K562 (cell line): Measurements from ENCODE around the gene MADD.

Experiments used
- BRCA1 ChIP-seq, 2 experiments: fragments of 450-650 bp in 1 of 2; sonication (generic) in 1 of 2; formaldehyde crosslinking in 1 of 2; IDR thresholded peaks; 2 replicates each; pipeline versions ENCODE4 v1.5.0 to v1.6.1; 2017 to 2020; ENCODE audit warnings: mild to moderate bottlenecking in 1 of 2, missing genetic modification reagents in 1 of 2
- CAMTA2 ChIP-seq: fragments of 250-450 bp; sonication (Bioruptor Pico); conservative IDR thresholded peaks from 2 replicates; pipeline ENCODE4 v1.5.1; 2022
- EGR1 ChIP-seq: fragments of 450-650 bp; conservative IDR thresholded peaks from 2 replicates; pipeline ENCODE4 v1.6.1; 2017; ENCODE audit warnings: mild to moderate bottlenecking
- EZH2 ChIP-seq: IDR thresholded peaks from 2 replicates; pipeline ENCODE4 v1.6.1; 2012; ENCODE audit warnings: low read depth, mild to moderate bottlenecking, inconsistent platforms, low read length, borderline replicate concordance
- FOXA1 ChIP-seq: fragments of 450-650 bp; IDR thresholded peaks from 2 replicates; pipeline ENCODE4 v1.6.1; 2016; ENCODE audit warnings: mild to moderate bottlenecking, borderline replicate concordance
- HCFC1 ChIP-seq: IDR thresholded peaks from 2 replicates; pipeline ENCODE4 v1.6.1; 2012; ENCODE audit warnings: low read depth, low read length, improper control_type of control experiment
- MYNN ChIP-seq, 2 experiments: sonication (generic); formaldehyde crosslinking in 1 of 2; IDR thresholded peaks; 2 replicates each; pipeline versions ENCODE4 v1.5.0 to v1.6.1; 2016 to 2020; ENCODE audit warnings: antibody characterized with exemption in 1 of 2, missing genetic modification reagents in 1 of 2
- NFE2 ChIP-seq: IDR thresholded peaks from 2 replicates; pipeline ENCODE4 v1.6.1; 2014; ENCODE audit warnings: antibody characterized with exemption, low read depth
- ZNF140 ChIP-seq: fragments of 250-450 bp; sonication (Bioruptor Pico); IDR thresholded peaks from 2 replicates; pipeline ENCODE4 v1.8.0; 2021; ENCODE audit warnings: moderate library complexity, mild to moderate bottlenecking, inconsistent platforms
- TF ChIP-seq, protein P1 (sequence below), 2 experiments: fragments of 450-650 bp in 1 of 2; IDR thresholded peaks; 2 replicates each; pipeline ENCODE4 v1.6.1; 2011 to 2017; ENCODE audit warnings: low read depth in 2 of 2, antibody characterized with exemption in 1 of 2, borderline replicate concordance in 1 of 2, low read length in 1 of 2, mild to moderate bottlenecking in 1 of 2, mixed read lengths in 1 of 2; ENCODE audit not compliant: control insufficient read depth in 1 of 2
- TF ChIP-seq, protein P2 (sequence below): sonication (generic); formaldehyde crosslinking; IDR thresholded peaks from 2 replicates; pipeline ENCODE4 v1.8.0; 2022; ENCODE audit warnings: missing genetic modification reagents, mild to moderate bottlenecking, borderline replicate concordance
- TF ChIP-seq, protein P3 (sequence below), 3 experiments: IDR thresholded peaks in 2 of 3; conservative IDR thresholded peaks in 1 of 3; 2 replicates each; pipeline ENCODE4 v1.5.1; 2011 to 2012; ENCODE audit warnings: low read length in 3 of 3, mild to moderate bottlenecking in 3 of 3, control low read depth in 2 of 3, improper control_type of control experiment in 1 of 3, inconsistent platforms in 1 of 3, low read depth in 1 of 3, mixed read lengths in 1 of 3, moderate library complexity in 1 of 3; ENCODE audit not compliant: insufficient read depth in 2 of 3

DNA sequence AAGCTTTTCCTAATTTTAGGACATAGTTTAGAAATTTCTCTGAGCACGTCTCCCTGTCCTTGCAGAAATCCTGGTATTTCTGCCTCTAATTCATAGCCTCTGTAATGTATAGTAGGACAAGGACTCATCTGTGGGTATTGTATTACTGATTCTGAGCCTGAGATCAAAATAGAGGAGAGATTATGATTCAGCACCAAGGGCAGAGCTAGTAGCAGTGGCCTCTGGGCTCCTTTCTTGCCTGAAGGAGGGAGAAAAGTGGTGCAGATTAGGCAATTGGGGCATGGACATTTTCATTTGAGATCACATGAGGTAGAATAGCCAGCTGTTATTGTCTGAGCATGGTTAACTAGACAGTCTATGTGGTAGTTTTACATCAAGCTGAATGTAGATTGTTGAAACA is 2.8 kb downstream of the MADD start:
- TF ChIP-seq, protein P1, sequence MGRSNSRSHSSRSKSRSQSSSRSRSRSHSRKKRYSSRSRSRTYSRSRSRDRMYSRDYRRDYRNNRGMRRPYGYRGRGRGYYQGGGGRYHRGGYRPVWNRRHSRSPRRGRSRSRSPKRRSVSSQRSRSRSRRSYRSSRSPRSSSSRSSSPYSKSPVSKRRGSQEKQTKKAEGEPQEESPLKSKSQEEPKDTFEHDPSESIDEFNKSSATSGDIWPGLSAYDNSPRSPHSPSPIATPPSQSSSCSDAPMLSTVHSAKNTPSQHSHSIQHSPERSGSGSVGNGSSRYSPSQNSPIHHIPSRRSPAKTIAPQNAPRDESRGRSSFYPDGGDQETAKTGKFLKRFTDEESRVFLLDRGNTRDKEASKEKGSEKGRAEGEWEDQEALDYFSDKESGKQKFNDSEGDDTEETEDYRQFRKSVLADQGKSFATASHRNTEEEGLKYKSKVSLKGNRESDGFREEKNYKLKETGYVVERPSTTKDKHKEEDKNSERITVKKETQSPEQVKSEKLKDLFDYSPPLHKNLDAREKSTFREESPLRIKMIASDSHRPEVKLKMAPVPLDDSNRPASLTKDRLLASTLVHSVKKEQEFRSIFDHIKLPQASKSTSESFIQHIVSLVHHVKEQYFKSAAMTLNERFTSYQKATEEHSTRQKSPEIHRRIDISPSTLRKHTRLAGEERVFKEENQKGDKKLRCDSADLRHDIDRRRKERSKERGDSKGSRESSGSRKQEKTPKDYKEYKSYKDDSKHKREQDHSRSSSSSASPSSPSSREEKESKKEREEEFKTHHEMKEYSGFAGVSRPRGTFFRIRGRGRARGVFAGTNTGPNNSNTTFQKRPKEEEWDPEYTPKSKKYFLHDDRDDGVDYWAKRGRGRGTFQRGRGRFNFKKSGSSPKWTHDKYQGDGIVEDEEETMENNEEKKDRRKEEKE (IDR thresholded peaks at IDR 0.05; ENCODE audit: borderline replicate concordance in 1 of 2, control insufficient read depth in 1 of 2, low read depth in 2 of 2, low read length in 1 of 2): no peak
- TF ChIP-seq ZNF140 (CRISPR knock-in tag) (no peak), NFE2 (no peak), BRCA1 (IDR thresholded peaks at IDR 0.05) (no peak), BRCA1 (CRISPR knock-in tag; IDR thresholded peaks at IDR 0.05) (no peak), EZH2 (no peak), HCFC1 (no peak), EGR1 (no peak), CAMTA2 (CRISPR knock-in tag) (no peak), FOXA1 (no peak), MYNN (IDR thresholded peaks at IDR 0.05) (no peak), MYNN (CRISPR knock-in tag; IDR thresholded peaks at IDR 0.05) (no peak)
- TF ChIP-seq, protein P2, sequence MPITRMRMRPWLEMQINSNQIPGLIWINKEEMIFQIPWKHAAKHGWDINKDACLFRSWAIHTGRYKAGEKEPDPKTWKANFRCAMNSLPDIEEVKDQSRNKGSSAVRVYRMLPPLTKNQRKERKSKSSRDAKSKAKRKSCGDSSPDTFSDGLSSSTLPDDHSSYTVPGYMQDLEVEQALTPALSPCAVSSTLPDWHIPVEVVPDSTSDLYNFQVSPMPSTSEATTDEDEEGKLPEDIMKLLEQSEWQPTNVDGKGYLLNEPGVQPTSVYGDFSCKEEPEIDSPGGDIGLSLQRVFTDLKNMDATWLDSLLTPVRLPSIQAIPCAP (CRISPR knock-in tag): no peak
- TF ChIP-seq, protein P3, sequence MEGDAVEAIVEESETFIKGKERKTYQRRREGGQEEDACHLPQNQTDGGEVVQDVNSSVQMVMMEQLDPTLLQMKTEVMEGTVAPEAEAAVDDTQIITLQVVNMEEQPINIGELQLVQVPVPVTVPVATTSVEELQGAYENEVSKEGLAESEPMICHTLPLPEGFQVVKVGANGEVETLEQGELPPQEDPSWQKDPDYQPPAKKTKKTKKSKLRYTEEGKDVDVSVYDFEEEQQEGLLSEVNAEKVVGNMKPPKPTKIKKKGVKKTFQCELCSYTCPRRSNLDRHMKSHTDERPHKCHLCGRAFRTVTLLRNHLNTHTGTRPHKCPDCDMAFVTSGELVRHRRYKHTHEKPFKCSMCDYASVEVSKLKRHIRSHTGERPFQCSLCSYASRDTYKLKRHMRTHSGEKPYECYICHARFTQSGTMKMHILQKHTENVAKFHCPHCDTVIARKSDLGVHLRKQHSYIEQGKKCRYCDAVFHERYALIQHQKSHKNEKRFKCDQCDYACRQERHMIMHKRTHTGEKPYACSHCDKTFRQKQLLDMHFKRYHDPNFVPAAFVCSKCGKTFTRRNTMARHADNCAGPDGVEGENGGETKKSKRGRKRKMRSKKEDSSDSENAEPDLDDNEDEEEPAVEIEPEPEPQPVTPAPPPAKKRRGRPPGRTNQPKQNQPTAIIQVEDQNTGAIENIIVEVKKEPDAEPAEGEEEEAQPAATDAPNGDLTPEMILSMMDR (IDR thresholded peaks at IDR 0.05 in 2 of 3, conservative IDR thresholded peaks at IDR 0.05 in 1 of 3; ENCODE audit: insufficient read depth in 2 of 3, low read depth in 1 of 3, low read length in 3 of 3): no peak
